Hepatocyte (in vitro differentiated cells): Measurements from ENCODE around the gene LAMA4. TPM values are rescaled to one million over a fixed set of nuclear protein-coding genes. Genes with fewer than 3 reads are reported as not detected.

Experiments used
- DNase-seq: peaks from one replicate; pipeline ENCODE4 v3.0.0-alpha.2; 2016; ENCODE audit warnings: low spot score
- H2AFZ ChIP-seq: fragments of 200-600 bp; sonication (generic); 2 replicates; pipeline ENCODE4 v1.6.0; 2016; ENCODE audit warnings: antibody characterized with exemption, mild to moderate bottlenecking
- H3K27ac ChIP-seq: fragments of 200-600 bp; sonication (generic); 2 replicates; pipeline ENCODE4 v1.5.1; 2016; ENCODE audit warnings: mild to moderate bottlenecking
- H3K27me3 ChIP-seq: fragments of 200-600 bp; sonication (generic); 2 replicates; pipeline ENCODE4 v1.6.1; 2016
- H3K36me3 ChIP-seq: fragments of 200-600 bp; sonication (generic); replicated peaks from 2 replicates; pipeline ENCODE4 v1.5.1; 2016; ENCODE audit warnings: low read depth; ENCODE audit not compliant: insufficient read depth
- H3K4me1 ChIP-seq: fragments of 200-600 bp; sonication (generic); 2 replicates; pipeline ENCODE4 v1.5.1; 2016; ENCODE audit warnings: mild to moderate bottlenecking, moderate library complexity; ENCODE audit not compliant: insufficient read depth
- H3K4me2 ChIP-seq: fragments of 200-600 bp; sonication (generic); 2 replicates; pipeline ENCODE4 v1.6.0; 2016
- H3K4me3 ChIP-seq: fragments of 200-600 bp; sonication (generic); 2 replicates; pipeline ENCODE4 v1.5.1; 2016; ENCODE audit warnings: mild to moderate bottlenecking
- H3K79me2 ChIP-seq: fragments of 200-600 bp; sonication (generic); 2 replicates; pipeline ENCODE4 v1.6.0; 2017; ENCODE audit warnings: mild to moderate bottlenecking
- H3K9me2 ChIP-seq: fragments of 200-600 bp; sonication (generic); replicated peaks from 2 replicates; pipeline ENCODE4 v1.6.0; 2017; ENCODE audit warnings: mild to moderate bottlenecking; ENCODE audit not compliant: insufficient read depth
- H3K9me3 ChIP-seq: fragments of 200-600 bp; sonication (generic); 2 replicates; pipeline ENCODE4 v1.5.1; 2016; ENCODE audit warnings: low read depth, mild to moderate bottlenecking
- H4K20me1 ChIP-seq: fragments of 200-600 bp; sonication (generic); 2 replicates; pipeline ENCODE4 v1.6.0; 2016; ENCODE audit warnings: mild to moderate bottlenecking; ENCODE audit not compliant: insufficient read depth, poor library complexity, severe bottlenecking
- EZH2 ChIP-seq: fragments of 200-600 bp; sonication (generic); IDR thresholded peaks from 2 replicates; pipeline ENCODE4 v1.6.1; 2016; ENCODE audit warnings: antibody characterized with exemption, mild to moderate bottlenecking, borderline replicate concordance
- EZH2phosphoT487 ChIP-seq: fragments of 200-600 bp; sonication (generic); IDR thresholded peaks from one replicate; pipeline ENCODE4 v1.6.1; 2018; ENCODE audit warnings: antibody characterized with exemption, mild to moderate bottlenecking, low read depth, moderate library complexity; ENCODE audit not compliant: unreplicated experiment, severe bottlenecking
- WGBS: methylation state at CpG from one replicate; pipeline ENCODE4 v1.1.6; 2016; ENCODE audit warnings: low lambda C conversion rate; ENCODE audit errors: missing lambda C conversion rate; 5-methylcytosine and 5-hydroxymethylcytosine counted together
- polyA plus RNA-seq: library from polyadenylated mRNA; unstranded; fragments of >200 nt; fragmentation: Nextera tagmentation; extraction: Ambion mirVana; gene quantifications from 2 replicates; pipeline ENCODE4 v1.2.1, GENCODE V29; 2016
- total RNA-seq: library from RNA; depleted of rRNA; stranded (reverse); fragments of >200 nt; gene quantifications from 2 replicates; pipeline ENCODE4 v1.2.3, GENCODE V29; 2014
- TF ChIP-seq, protein P1 (sequence below): fragments of 200-600 bp; sonication (generic); IDR thresholded peaks from 2 replicates; pipeline ENCODE4 v1.5.1; 2016; ENCODE audit warnings: antibody characterized with exemption, mild to moderate bottlenecking; ENCODE audit not compliant: poor library complexity

The LAMA4 gene
- total and polyA plus RNA-seq, 2 experiments from 2014 or later, result 14.1 to 18.9 TPM

GRCh38 chr6:112247275-112247674, 7.1 kb downstream of the LAMA4 start:
- Histone ChIP-seq H3K79me2 (peaks cover 1% of the 10 kb centered on the region), H3K27ac (no peak overlapping the region)
- 88% methylated on average over 5 of the region's 5 CpGs for WGBS

GRCh38 chr6:112245511-112246203, 8.7 kb downstream of the LAMA4 start:
- no peaks in the 10 kb centered on the region for H3K9me3 ChIP-seq
- 54% methylated on average over 5 of the region's 5 CpGs for WGBS
- TF ChIP-seq EZH2phosphoT487 (no peak), EZH2 (no peak)
- TF ChIP-seq, protein P1, sequence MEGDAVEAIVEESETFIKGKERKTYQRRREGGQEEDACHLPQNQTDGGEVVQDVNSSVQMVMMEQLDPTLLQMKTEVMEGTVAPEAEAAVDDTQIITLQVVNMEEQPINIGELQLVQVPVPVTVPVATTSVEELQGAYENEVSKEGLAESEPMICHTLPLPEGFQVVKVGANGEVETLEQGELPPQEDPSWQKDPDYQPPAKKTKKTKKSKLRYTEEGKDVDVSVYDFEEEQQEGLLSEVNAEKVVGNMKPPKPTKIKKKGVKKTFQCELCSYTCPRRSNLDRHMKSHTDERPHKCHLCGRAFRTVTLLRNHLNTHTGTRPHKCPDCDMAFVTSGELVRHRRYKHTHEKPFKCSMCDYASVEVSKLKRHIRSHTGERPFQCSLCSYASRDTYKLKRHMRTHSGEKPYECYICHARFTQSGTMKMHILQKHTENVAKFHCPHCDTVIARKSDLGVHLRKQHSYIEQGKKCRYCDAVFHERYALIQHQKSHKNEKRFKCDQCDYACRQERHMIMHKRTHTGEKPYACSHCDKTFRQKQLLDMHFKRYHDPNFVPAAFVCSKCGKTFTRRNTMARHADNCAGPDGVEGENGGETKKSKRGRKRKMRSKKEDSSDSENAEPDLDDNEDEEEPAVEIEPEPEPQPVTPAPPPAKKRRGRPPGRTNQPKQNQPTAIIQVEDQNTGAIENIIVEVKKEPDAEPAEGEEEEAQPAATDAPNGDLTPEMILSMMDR, result no peak
- H3K4me3 ChIP-seq, result no peak overlapping the region
- no peaks in the 10 kb centered on the region for H3K27me3 ChIP-seq
- H3K4me2 ChIP-seq, result peak overlapping the region; percentile 35
- H3K27ac ChIP-seq, result peak overlapping the region; percentile 79
- H3K36me3 ChIP-seq, result no peaks in the 10 kb centered on the region
- no peak overlapping the region for H2AFZ ChIP-seq
- no peaks in the 10 kb centered on the region for H3K9me2 ChIP-seq
- no peaks in the 10 kb centered on the region for H3K79me2 ChIP-seq
- no peaks in the 10 kb centered on the region for H4K20me1 ChIP-seq
- peaks cover 12% of the 10 kb centered on the region for H3K4me1 ChIP-seq
- no peak for DNase-seq

More at GRCh38 chr6:112247275-112247674, 7.1 kb downstream of the LAMA4 start:
- TF ChIP-seq EZH2phosphoT487, result no peak
- no peak for DNase-seq
- no peak overlapping the region for H2AFZ ChIP-seq
- H3K4me2 ChIP-seq, result no peak overlapping the region
- H4K20me1 ChIP-seq, result no peaks in the 10 kb centered on the region
- H3K4me3 ChIP-seq, result no peak overlapping the region
- peaks cover 12% of the 10 kb centered on the region for H3K4me1 ChIP-seq
- H3K9me3 ChIP-seq, result no peaks in the 10 kb centered on the region
- peaks cover 3% of the 10 kb centered on the region for H3K27me3 ChIP-seq
- no peaks in the 10 kb centered on the region for H3K9me2 ChIP-seq
- no peaks in the 10 kb centered on the region for H3K36me3 ChIP-seq

- H3K27ac ChIP-seq, result peak overlapping the region; percentile 79
- H2AFZ ChIP-seq, result no peak overlapping the region
- WGBS, result 78% methylated on average over 11 of the region's 11 CpGs
- peaks cover 12% of the 10 kb centered on the region for H3K4me1 ChIP-seq
- H3K9me3 ChIP-seq, result no peaks in the 10 kb centered on the region
- no peak overlapping the region for H3K4me3 ChIP-seq
- H3K9me2 ChIP-seq, result no peaks in the 10 kb centered on the region
- DNase-seq, result no peak
- H3K79me2 ChIP-seq, result no peaks in the 10 kb centered on the region
- H3K27me3 ChIP-seq, result no peaks in the 10 kb centered on the region
- TF ChIP-seq, protein P1, result no peak
- TF ChIP-seq EZH2phosphoT487, result no peak
- TF ChIP-seq EZH2, result no peak
- no peak overlapping the region for H3K4me2 ChIP-seq
- no peaks in the 10 kb centered on the region for H3K36me3 ChIP-seq
- no peaks in the 10 kb centered on the region for H4K20me1 ChIP-seq
Measured at GRCh38 chr6:112243861-112244827, 10.2 kb downstream of the LAMA4 start.

DNA sequence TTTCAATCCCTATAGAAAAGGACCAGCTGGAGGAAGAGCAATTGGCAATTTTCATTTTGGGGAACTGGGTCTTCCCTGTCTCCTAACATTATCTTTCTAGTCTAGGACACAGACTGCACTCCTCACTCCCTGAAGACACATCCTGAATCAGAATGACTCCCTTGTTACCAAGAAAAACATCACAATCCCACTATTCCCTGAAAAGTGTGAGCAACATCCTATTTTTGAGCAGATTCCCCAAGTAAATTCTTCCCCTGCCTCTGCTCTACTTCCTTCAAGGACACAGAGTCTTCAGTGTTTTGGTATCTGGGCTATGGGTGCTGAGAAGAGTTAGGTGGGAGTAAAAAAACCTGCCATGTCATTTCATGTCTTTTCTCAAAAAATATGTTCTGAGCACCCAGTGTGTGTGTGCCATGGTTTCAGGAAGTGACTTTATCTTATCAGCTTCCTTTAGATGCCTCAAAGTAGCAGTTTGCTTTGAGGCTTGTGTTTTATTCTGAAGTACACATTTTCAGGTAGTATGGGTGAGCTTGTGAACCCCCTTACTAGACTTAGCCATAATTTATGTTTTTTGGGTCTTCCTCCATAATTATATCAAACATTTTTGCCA, 12.4 kb downstream of the LAMA4 start:
- Histone ChIP-seq H3K4me3 (no peak overlapping the region), H3K79me2 (no peaks in the 10 kb centered on the region), H3K4me1 (peaks cover 12% of the 10 kb centered on the region), H3K4me2 (no peak overlapping the region), H3K9me3 (no peaks in the 10 kb centered on the region), H3K9me2 (no peaks in the 10 kb centered on the region), H3K27ac (no peak overlapping the region), H4K20me1 (no peaks in the 10 kb centered on the region), H3K36me3 (no peaks in the 10 kb centered on the region), H3K27me3 (no peaks in the 10 kb centered on the region), H2AFZ (no peak overlapping the region)
- TF ChIP-seq EZH2phosphoT487 (no peak), EZH2 (no peak)
- TF ChIP-seq, protein P1, result no peak
- DNase-seq, result no peak
